Renal pelvis (tissue), 4 donors: ENCODE results near the gene GXYLT2. TPM values are rescaled to one million over a fixed set of nuclear protein-coding genes. Genes with fewer than 3 reads are reported as not detected.

Experiments used
- DNase-seq: peaks from one replicate; pipeline ENCODE4 v3.0.0-alpha.2; 2013
- polyA plus RNA-seq, 3 donors: library from polyadenylated mRNA; unstranded; fragments of 120-200 nt; gene quantifications; one replicate each; pipeline ENCODE4 v1.2.1, GENCODE V29; 2013; ENCODE audit not compliant: insufficient read length in 3 of 3

GXYLT2 gene
- polyA plus RNA-seq, 3 donors: 11.3 to 13.3 (median 12.9) TPM

- no peak for DNase-seq
These were observed 120.3 kb downstream of the GXYLT2 start for GRCh38 chr3:73007992-73008712.

DNA sequence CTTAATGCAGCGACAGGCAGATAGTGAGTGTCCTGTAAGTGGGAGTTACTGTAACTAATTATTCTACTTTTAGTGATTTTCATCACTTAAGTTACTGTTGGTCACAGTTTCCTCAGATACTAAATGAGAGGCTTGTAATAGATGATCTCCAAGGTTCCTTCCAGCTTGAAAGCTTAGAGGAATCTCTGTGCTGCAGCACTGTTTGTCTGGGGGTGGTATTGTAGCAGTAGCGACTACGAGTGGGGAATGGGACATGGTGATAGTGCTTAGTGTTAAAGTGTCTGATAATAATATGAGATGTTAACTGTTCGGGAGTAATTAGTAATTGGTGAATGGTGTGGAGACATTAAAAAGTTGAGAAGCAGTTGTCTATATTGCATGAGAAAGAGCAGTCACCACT lies 121.2 kb downstream of the GXYLT2 start:
- DNase-seq: no peak

- no peak for DNase-seq
These were observed 121.9 kb downstream of the GXYLT2 start for GRCh38 chr3:73009750-73010149.

GRCh38 chr3:73010158-73010557 lies 122.3 kb downstream of the GXYLT2 start:
- DNase-seq: no peak

DNA sequence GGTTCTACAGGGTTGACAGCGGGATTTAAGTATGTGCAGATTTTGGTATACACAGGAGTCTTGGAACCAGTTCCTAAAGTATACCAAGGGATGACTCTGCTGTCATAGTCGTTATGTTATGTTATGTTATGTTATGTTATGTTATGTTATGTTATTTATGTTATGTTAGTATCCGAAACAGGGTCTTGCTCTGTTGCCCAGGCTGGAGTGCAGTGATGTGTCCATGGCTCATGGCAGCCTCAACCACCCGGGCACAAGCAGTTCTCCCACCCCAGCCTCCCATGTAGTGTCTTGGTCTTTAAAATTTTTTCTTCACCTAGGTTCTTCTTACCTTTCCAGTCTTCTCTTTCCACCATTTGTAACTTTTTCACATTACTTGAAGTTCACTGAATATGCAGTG lies 130.5 kb downstream of the GXYLT2 start:
- no peak for DNase-seq

DNA sequence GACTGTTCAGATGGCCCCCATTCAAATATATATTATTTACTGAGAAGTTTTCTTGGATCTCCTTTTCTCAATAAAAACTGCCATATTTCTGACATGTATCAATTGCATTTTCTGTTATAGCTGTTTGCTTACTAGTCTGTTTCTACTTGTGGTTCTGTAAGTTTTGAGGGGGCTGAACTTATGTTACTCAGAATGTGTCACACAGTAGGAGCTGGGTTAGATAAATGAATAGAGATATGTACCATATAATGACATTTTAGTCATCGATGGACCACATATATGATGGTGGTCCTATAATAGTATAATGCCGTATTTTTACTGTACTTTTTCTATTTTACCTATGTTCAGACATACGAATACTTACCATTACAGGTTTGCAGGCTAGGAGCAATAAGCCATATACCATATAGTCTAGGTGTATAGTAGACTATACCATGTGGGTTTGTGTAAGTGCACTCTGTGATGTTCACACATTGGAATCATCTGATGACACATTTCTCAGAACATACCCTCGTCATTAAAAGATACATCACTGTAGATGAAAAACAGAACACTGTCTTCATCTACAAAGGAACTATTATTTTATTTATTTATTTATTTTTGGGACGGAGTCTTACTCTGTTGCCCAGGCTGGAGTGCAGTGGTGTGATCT lies 131.1 kb downstream of the GXYLT2 start:
- DNase-seq: no peak

DNA sequence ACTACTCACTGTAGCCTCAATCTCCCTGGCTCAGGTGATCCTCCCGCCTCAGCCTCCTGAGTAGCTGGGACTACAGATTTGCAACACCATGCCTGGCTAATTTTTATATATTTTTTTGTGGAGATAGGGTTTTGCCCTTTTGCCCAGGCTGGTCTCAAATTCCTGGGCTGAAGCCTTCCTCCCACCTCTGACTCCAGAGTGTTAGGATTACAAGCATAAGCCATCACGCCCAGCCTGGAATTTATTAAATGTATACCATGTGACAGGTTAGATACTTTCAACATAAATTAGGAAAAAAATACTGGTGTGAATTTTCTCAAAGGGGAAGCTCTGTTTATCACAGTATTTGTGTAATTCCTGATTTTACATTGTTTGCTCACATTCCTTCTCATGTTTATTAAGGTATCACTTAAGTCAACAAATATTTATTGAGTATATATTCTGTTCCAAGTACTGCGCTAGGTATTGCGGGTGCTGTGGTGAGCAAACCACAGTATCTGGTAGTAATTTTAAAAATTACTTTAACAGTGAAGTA lies 133.5 kb downstream of the GXYLT2 start:
- no peak for DNase-seq

GRCh38 chr3:73024836-73025235 lies 137.0 kb downstream of the GXYLT2 start:
- no peak for DNase-seq

GRCh38 chr3:73026111-73026759 lies 138.4 kb downstream of the GXYLT2 start:
- no peak for DNase-seq

Other genes with a start within 250 kb of the GXYLT2 start
- 10 to 100 TPM; 19.8 to 26.0 (median 22.5) TPM for gene SHQ1, start 39.6 kb upstream of the GXYLT2 start, polyA plus RNA-seq
- gene PPP4R2, start 108.8 kb downstream of the GXYLT2 start, polyA plus RNA-seq: 100 to 1,000 TPM in 1 of 3 donors, 10 to 100 TPM in 2; 83.2 to 100 (median 85.9) TPM
- gene EBLN2, start 173.6 kb downstream of the GXYLT2 start, polyA plus RNA-seq: 1 to 10 TPM; 2.5 to 8.1 (median 6.8) TPM